IPS-18a (cell line): Measurements from ENCODE around the gene GABRG3.

Experiments used
- H3K27ac ChIP-seq: one replicate; pipeline ENCODE4 v1.5.1; 2013; ENCODE audit warnings: low read length
- H3K27me3 ChIP-seq: one replicate; pipeline ENCODE4 v1.6.1; 2013; ENCODE audit warnings: mild to moderate bottlenecking, low read length; ENCODE audit not compliant: control insufficient read depth, insufficient read depth
- H3K36me3 ChIP-seq: one replicate; pipeline ENCODE4 v1.6.1; 2013; ENCODE audit warnings: low read depth, low read length; ENCODE audit not compliant: control insufficient read depth
- H3K4me1 ChIP-seq: one replicate; pipeline ENCODE4 v1.6.1; 2013; ENCODE audit warnings: low read depth, low read length; ENCODE audit not compliant: control insufficient read depth
- H3K4me3 ChIP-seq: one replicate; pipeline ENCODE4 v1.5.1; 2013; ENCODE audit warnings: low read length
- H3K9ac ChIP-seq: one replicate; pipeline ENCODE4 v1.6.1; 2013; ENCODE audit warnings: mild to moderate bottlenecking, low read length, moderate library complexity
- H3K9me3 ChIP-seq: one replicate; pipeline ENCODE4 v1.6.1; 2013; ENCODE audit warnings: low read depth, low read length; ENCODE audit not compliant: control insufficient read depth

The GABRG3 gene

GRCh38 chr15:27254801-27255200 is 283.8 kb downstream of the GABRG3 start:
- Histone ChIP-seq H3K4me3 (no peak overlapping the region), H3K36me3 (no peaks in the 10 kb centered on the region), H3K27me3 (no peaks in the 10 kb centered on the region), H3K9ac (no peak overlapping the region), H3K9me3 (no peaks in the 10 kb centered on the region), H3K27ac (no peak overlapping the region), H3K4me1 (peaks cover 22% of the 10 kb centered on the region)

GRCh38 chr15:27256446-27256845 is 285.5 kb downstream of the GABRG3 start:
- Histone ChIP-seq H3K27ac (no peak overlapping the region), H3K4me1 (peaks cover 22% of the 10 kb centered on the region), H3K9me3 (no peaks in the 10 kb centered on the region), H3K27me3 (no peaks in the 10 kb centered on the region), H3K9ac (no peak overlapping the region), H3K4me3 (no peak overlapping the region), H3K36me3 (no peaks in the 10 kb centered on the region)

DNA sequence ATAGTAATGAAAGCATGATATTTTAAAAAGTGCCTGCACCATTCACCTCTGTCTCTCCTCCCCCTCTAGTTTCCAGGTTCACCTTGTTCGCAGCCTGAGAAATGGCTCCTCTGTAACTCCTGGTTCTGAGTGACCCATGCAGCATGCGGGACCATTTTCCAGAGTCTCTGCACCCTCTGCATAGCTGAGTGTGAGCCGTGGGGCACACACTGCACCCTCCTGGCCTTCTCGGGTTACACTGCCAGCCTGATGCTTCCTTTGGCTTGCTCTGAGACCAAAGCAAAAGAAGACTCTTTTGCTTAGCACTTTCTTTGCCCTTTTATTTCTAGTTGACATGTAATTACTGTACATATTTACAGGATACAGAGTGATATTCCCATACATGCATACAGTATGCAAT is 287.3 kb downstream of the GABRG3 start:
- Histone ChIP-seq H3K36me3 (no peaks in the 10 kb centered on the region), H3K9ac (no peak overlapping the region), H3K4me1 (peaks cover 24% of the 10 kb centered on the region), H3K27ac (no peak overlapping the region), H3K27me3 (peaks cover 5% of the 10 kb centered on the region), H3K4me3 (no peak overlapping the region), H3K9me3 (no peaks in the 10 kb centered on the region)

GRCh38 chr15:27260523-27260922 is 289.5 kb downstream of the GABRG3 start:
- Histone ChIP-seq H3K4me1 (peaks cover 28% of the 10 kb centered on the region), H3K9ac (no peak overlapping the region), H3K27me3 (peaks cover 8% of the 10 kb centered on the region), H3K27ac (no peak overlapping the region), H3K9me3 (no peaks in the 10 kb centered on the region), H3K36me3 (no peaks in the 10 kb centered on the region), H3K4me3 (no peak overlapping the region)

DNA sequence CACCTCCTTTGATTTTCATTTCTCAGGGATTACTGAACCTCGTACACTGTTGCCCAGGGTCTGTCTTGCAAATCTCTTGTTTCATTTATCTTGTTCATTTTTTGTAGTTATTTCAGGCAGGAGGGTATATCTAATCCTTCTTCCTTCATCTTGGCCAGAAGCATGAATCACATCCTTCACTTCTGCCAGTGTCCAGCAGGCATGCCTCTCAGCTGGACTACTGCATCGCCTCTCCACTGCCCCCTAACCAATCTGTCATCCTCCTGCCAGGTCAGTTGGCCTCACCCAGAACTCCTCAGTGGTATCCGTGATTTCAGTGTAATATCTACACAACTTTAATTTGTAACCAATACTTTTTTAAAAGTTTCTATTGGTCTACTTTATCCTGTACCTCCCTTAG is 297.9 kb downstream of the GABRG3 start:
- no peaks in the 10 kb centered on the region for H3K36me3 ChIP-seq
- H3K27ac ChIP-seq, result no peak overlapping the region
- no peak overlapping the region for H3K9ac ChIP-seq
- H3K27me3 ChIP-seq, result no peaks in the 10 kb centered on the region
- H3K4me1 ChIP-seq, result no peaks in the 10 kb centered on the region
- no peak overlapping the region for H3K4me3 ChIP-seq
- no peaks in the 10 kb centered on the region for H3K9me3 ChIP-seq

DNA sequence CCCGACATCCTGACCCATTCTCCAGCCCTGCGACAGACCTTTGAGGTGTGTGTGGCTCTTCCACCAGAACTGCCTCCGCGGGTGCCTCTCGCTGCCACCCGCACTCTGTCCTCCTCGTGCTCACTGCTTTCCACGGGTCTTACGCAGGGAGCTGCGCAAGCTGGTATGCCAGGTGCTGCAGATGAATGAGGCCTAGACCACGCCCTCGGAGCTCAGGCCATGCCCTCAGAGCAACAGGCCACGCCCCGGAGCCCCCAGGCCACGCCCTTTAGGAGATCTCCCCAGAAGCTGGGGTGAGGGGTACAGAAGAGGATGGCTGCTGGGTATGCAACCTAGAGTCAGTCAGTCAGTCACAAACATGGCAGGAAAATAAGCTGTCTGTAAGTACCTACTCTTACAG is 300.3 kb downstream of the GABRG3 start:
- Histone ChIP-seq H3K4me1 (peaks cover 6% of the 10 kb centered on the region), H3K9me3 (no peaks in the 10 kb centered on the region), H3K36me3 (no peaks in the 10 kb centered on the region), H3K27me3 (no peaks in the 10 kb centered on the region), H3K4me3 (no peak overlapping the region), H3K9ac (no peak overlapping the region), H3K27ac (no peak overlapping the region)

- Histone ChIP-seq H3K9me3 (no peaks in the 10 kb centered on the region), H3K36me3 (no peaks in the 10 kb centered on the region), H3K27me3 (no peaks in the 10 kb centered on the region), H3K9ac (no peak overlapping the region), H3K4me3 (no peak overlapping the region), H3K27ac (no peak overlapping the region), H3K4me1 (peaks cover 6% of the 10 kb centered on the region)
Observed at GRCh38 chr15:27272427-27272826, 301.4 kb downstream of the GABRG3 start.

DNA sequence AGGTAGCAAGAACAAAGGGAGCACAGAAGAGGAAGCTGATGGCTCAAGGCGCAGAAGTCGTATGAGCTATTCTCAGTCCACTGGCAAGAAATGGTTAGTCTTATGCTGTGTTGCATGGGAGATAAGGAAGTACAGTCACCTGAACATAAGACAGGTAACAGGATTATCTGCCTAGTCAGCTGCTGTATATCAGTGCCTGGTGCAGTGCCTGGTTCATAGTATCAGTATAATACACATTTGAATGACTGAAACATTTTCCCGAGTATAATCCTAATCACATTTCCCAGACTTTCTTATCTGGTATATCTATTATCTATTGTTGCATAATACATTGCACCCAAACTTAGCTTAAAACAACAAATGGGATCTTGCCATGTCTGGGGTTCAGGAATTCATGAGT is 302.5 kb downstream of the GABRG3 start:
- no peaks in the 10 kb centered on the region for H3K27me3 ChIP-seq
- no peaks in the 10 kb centered on the region for H3K36me3 ChIP-seq
- peaks cover 6% of the 10 kb centered on the region for H3K4me1 ChIP-seq
- no peaks in the 10 kb centered on the region for H3K9me3 ChIP-seq
- no peak overlapping the region for H3K4me3 ChIP-seq
- H3K27ac ChIP-seq, result no peak overlapping the region
- H3K9ac ChIP-seq, result no peak overlapping the region

DNA sequence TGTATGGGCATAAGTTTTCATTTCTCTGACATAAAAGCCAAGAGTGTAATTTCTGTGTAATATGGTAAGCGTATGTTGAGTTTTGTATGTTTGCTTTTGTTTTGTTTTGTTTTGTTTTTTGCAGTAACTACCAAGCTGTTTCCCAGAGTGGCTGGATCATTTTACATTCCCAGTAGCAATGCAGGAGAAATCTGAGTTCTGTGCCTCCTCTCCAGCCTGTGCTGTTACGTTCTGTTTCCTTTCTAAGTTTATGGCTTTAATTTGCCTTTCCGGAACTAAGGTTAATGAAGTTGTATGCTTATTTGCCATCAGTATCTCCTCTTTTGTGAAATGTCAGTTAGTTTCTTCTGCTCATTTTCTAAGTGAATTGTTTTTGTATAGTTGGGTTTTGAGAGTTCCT is 307.8 kb downstream of the GABRG3 start:
- no peaks in the 10 kb centered on the region for H3K36me3 ChIP-seq
- no peak overlapping the region for H3K4me3 ChIP-seq
- no peaks in the 10 kb centered on the region for H3K27me3 ChIP-seq
- H3K27ac ChIP-seq, result no peak overlapping the region
- H3K4me1 ChIP-seq, result peaks cover 6% of the 10 kb centered on the region
- H3K9ac ChIP-seq, result no peak overlapping the region
- no peaks in the 10 kb centered on the region for H3K9me3 ChIP-seq

DNA sequence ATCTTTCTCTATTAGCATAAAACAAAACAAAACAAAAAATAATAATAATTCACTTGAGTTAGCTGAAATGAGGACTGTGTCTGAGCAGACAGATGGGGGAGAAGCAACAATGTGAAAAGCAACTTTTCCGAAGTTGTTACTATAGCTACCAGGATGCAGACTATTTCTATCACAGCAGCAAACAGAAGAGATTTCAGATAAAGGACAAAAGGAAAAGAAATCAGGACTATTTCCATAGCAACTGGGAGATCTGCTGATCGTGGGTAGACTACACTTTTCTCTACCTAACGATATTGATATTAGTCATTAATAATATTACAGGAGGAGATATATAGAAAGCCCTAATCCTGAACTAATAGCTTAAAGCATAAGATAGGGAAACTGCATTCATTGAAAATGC is 321.7 kb downstream of the GABRG3 start:
- no peak overlapping the region for H3K27ac ChIP-seq
- no peak overlapping the region for H3K4me3 ChIP-seq
- H3K27me3 ChIP-seq, result no peaks in the 10 kb centered on the region
- no peak overlapping the region for H3K9ac ChIP-seq
- no peaks in the 10 kb centered on the region for H3K36me3 ChIP-seq
- H3K9me3 ChIP-seq, result no peaks in the 10 kb centered on the region
- no peaks in the 10 kb centered on the region for H3K4me1 ChIP-seq

GRCh38 chr15:27293607-27294006 is 322.6 kb downstream of the GABRG3 start:
- Histone ChIP-seq H3K36me3 (no peaks in the 10 kb centered on the region), H3K4me1 (no peaks in the 10 kb centered on the region), H3K27me3 (no peaks in the 10 kb centered on the region), H3K4me3 (no peak overlapping the region), H3K9ac (no peak overlapping the region), H3K27ac (no peak overlapping the region), H3K9me3 (no peaks in the 10 kb centered on the region)

- H3K9me3 ChIP-seq, result no peaks in the 10 kb centered on the region
- no peaks in the 10 kb centered on the region for H3K27me3 ChIP-seq
- H3K27ac ChIP-seq, result no peak overlapping the region
- no peak overlapping the region for H3K4me3 ChIP-seq
- no peaks in the 10 kb centered on the region for H3K4me1 ChIP-seq
- H3K9ac ChIP-seq, result no peak overlapping the region
- no peaks in the 10 kb centered on the region for H3K36me3 ChIP-seq
Observed at GRCh38 chr15:27317736-27318135, 346.8 kb downstream of the GABRG3 start.
